ENCODE measurements around the gene CDH4. TPM values are rescaled to one million over a fixed set of nuclear protein-coding genes. Genes with fewer than 3 reads are reported as not detected.

CDH4 gene
- total and polyA plus RNA-seq, 2 donors from 2014 or later: 1.1 TPM; not detected in 1

DNA sequence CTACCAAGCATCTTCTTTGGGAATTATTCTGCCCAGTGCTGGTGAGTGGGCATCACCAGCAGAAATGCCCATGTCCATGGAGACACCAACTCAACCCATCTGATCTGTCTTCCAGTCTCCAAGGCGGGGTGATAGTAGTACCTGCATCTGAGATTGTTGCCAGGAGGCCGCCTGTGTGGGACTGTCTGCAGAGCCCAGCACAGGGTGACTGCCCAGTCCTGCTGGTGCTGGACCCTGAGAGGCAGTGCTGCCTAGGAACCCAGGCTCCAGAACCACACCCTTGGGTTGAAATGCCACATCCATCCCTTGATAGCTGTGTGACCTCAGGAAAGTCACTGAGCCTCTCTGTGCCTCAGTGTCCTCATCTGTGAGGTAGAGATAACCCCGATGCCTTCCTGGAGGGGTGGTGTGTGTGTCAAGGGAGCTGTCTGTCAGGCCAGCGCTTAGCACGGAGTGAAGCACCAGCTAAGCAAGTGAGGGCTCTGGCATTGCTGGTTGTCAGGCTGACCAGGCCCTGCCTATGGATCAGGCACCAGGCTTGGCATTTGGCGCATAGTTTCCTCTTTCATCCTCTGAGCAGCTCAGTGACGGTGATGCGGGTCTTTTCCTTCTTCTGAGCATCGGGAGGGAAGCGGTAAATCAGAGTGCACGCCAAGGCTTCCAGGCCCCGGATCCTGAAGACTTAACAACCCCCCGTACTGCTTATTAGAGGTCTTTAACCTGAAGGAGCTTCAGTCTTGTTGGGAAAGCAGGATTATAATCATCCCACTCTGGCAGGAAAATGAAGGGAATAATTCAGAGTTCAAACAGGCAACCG is 268.2 kb downstream of the CDH4 start:
- H3K36me3 ChIP-seq (ENCODE audit: control insufficient read depth in 2 of 3, insufficient read depth in 3 of 3, low read length in 3 of 3): no peaks in the 10 kb centered on the region
- intact Hi-C loops (cut with DNase I): no loop called here
- H3K9ac ChIP-seq (ENCODE audit: low read length in 3 of 3): no peak overlapping the region
- no peak overlapping the region for H3K4me3 ChIP-seq (ENCODE audit: low read length in 3 of 3)
- no peaks in the 10 kb centered on the region for H3K4me1 ChIP-seq (ENCODE audit: control insufficient read depth in 2 of 3, insufficient read depth in 2 of 3, low read depth in 1 of 3, low read length in 3 of 3)
- FAIRE-seq (no peak), DNase-seq (no peak)
- H3K27ac ChIP-seq (ENCODE audit: low read depth in 2 of 2, low read length in 2 of 2): no peak overlapping the region
- TF ChIP-seq, protein P1, sequence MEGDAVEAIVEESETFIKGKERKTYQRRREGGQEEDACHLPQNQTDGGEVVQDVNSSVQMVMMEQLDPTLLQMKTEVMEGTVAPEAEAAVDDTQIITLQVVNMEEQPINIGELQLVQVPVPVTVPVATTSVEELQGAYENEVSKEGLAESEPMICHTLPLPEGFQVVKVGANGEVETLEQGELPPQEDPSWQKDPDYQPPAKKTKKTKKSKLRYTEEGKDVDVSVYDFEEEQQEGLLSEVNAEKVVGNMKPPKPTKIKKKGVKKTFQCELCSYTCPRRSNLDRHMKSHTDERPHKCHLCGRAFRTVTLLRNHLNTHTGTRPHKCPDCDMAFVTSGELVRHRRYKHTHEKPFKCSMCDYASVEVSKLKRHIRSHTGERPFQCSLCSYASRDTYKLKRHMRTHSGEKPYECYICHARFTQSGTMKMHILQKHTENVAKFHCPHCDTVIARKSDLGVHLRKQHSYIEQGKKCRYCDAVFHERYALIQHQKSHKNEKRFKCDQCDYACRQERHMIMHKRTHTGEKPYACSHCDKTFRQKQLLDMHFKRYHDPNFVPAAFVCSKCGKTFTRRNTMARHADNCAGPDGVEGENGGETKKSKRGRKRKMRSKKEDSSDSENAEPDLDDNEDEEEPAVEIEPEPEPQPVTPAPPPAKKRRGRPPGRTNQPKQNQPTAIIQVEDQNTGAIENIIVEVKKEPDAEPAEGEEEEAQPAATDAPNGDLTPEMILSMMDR (IDR thresholded peaks at IDR 0.05; ENCODE audit: borderline replicate concordance, extremely low read depth, insufficient read depth): no peak
- no peaks in the 10 kb centered on the region for H3K27me3 ChIP-seq (ENCODE audit: control insufficient read depth, insufficient read depth, low read length)
- no peaks in the 10 kb centered on the region for H3K9me3 ChIP-seq (ENCODE audit: control insufficient read depth in 2 of 3, insufficient read depth in 1 of 3, low read length in 3 of 3)

DNA sequence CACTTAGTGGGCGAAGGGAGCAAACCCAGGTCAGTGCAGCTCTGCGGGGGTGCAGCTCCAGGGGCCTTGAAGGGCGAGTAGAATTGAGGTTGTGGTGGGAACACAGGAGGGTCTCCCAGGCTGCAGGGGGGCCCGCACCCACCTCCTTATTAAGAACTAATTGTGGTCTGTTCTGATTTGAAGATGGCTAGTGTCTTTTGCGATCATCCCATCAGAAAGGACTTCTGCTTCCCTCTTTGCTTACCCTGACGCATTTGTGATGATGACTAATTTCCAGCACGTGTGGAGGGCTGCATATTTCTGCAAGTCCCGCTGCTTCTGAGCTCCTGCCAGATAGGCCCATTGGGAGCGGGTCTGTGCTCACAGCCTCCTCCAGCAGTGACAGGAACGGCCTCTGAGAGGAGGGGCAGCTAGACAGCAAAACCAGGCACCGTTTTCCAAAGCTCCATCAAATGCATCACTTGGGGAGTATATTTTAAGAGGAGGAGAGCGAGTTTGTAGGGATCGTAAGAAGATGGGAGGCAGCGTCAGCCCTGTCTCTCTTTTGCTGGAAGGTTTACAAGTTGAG is 268.9 kb downstream of the CDH4 start:
- Histone ChIP-seq H3K27me3 (ENCODE audit: control insufficient read depth, insufficient read depth, low read length) (no peaks in the 10 kb centered on the region), H3K9ac (ENCODE audit: low read length in 3 of 3) (no peak overlapping the region), H3K4me1 (ENCODE audit: control insufficient read depth in 2 of 3, insufficient read depth in 2 of 3, low read depth in 1 of 3, low read length in 3 of 3) (no peaks in the 10 kb centered on the region), H3K9me3 (ENCODE audit: control insufficient read depth in 2 of 3, insufficient read depth in 1 of 3, low read length in 3 of 3) (no peaks in the 10 kb centered on the region), H3K36me3 (ENCODE audit: control insufficient read depth in 2 of 3, insufficient read depth in 3 of 3, low read length in 3 of 3) (no peaks in the 10 kb centered on the region), H3K27ac (ENCODE audit: low read depth in 2 of 2, low read length in 2 of 2) (no peak overlapping the region), H3K4me3 (ENCODE audit: low read length in 3 of 3) (no peak overlapping the region)
- FAIRE-seq (no peak), DNase-seq (no peak)
- TF ChIP-seq, protein P1 (IDR thresholded peaks at IDR 0.05; ENCODE audit: borderline replicate concordance, extremely low read depth, insufficient read depth): no peak
- intact Hi-C loops (cut with DNase I): no loop called here

DNA sequence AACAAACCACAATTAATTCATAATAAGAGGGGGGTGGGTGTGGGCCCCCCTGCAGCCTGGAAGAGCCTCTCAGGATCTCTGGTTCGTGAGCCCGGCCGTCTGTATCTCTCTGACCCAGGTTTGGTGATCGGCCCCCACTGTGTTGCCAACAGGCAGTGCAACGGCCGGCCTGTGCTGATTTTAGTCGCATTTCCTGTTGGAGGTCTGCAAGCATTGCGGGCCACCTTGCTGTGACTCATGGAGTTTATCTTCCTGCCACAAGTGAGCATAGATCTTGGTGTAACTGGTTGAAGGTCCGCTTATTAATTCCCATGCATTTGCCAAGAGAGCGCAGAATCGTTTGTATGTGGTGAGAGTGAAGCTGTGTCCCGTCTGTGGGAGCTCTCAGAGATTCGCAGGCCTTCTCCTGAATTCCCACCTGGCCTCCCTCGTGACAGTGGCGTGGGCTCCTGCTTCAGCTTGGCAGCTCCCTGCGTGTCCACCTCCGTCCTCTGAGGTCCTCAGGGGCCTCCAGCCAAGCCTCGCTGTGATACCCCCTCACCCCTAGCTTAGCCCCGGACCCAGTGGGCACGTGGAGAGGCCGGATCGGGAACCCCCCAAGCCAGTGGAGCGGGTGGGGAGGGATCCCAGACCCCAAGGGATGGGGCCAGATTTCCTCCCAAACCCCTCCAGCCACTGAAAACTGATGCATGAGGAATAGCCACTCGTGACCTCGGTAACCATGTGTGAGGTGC is 269.8 kb downstream of the CDH4 start:
- Histone ChIP-seq H3K27me3 (ENCODE audit: control insufficient read depth, insufficient read depth, low read length) (no peaks in the 10 kb centered on the region), H3K27ac (ENCODE audit: low read depth in 2 of 2, low read length in 2 of 2) (no peak overlapping the region), H3K4me3 (ENCODE audit: low read length in 3 of 3) (no peak overlapping the region), H3K36me3 (ENCODE audit: control insufficient read depth in 2 of 3, insufficient read depth in 3 of 3, low read length in 3 of 3) (no peaks in the 10 kb centered on the region), H3K9ac (ENCODE audit: low read length in 3 of 3) (no peak overlapping the region), H3K9me3 (ENCODE audit: control insufficient read depth in 2 of 3, insufficient read depth in 1 of 3, low read length in 3 of 3) (no peaks in the 10 kb centered on the region), H3K4me1 (ENCODE audit: control insufficient read depth in 2 of 3, insufficient read depth in 2 of 3, low read depth in 1 of 3, low read length in 3 of 3) (no peaks in the 10 kb centered on the region)
- TF ChIP-seq, protein P1 (IDR thresholded peaks at IDR 0.05; ENCODE audit: borderline replicate concordance, extremely low read depth, insufficient read depth): no peak
- FAIRE-seq (no peak), DNase-seq (no peak)
- intact Hi-C loops (cut with DNase I): no loop called here

All from kidney (tissue), 14 donors.